Gastrocnemius medialis (tissue), 4 donors: Measurements from ENCODE around the gene MYO9A. TPM values are rescaled to one million over a fixed set of nuclear protein-coding genes. Genes with fewer than 3 reads are reported as not detected.

Experiments used
- ATAC-seq, 2 donors: fragments of 150-250 bp; one replicate each; pipeline ENCODE4 v1.9.1; 2016
- DNase-seq, 2 donors: peaks; one replicate each; pipeline ENCODE4 v3.0.0-alpha.2; 2019
- H3K27ac ChIP-seq, 4 donors: fragments of 200-600 bp; sonication (generic); 1 replicate in 1 of 4; 2 replicates in 3 of 4; pipeline ENCODE4 v1.5.1; 2016 to 2018; ENCODE audit warnings: mild to moderate bottlenecking in 2 of 4, moderate library complexity in 1 of 4
- H3K27me3 ChIP-seq, 3 donors: fragments of 200-600 bp; sonication (generic) in 2 of 3; 1 replicate in 1 of 3; 2 replicates in 2 of 3; pipeline versions ENCODE4 v1.5.1 to v1.6.0; 2016 to 2019; ENCODE audit warnings: mild to moderate bottlenecking in 1 of 3, moderate library complexity in 1 of 3
- H3K36me3 ChIP-seq, 2 donors: fragments of 200-600 bp; sonication (generic) in 1 of 2; one replicate each; pipeline ENCODE4 v1.5.1; 2017 to 2018
- H3K4me1 ChIP-seq, 2 donors: fragments of 200-600 bp; sonication (generic) in 1 of 2; one replicate each; pipeline ENCODE4 v1.5.1; 2016 to 2017; ENCODE audit warnings: mild to moderate bottlenecking in 2 of 2
- H3K4me3 ChIP-seq, 4 donors: fragments of 200-600 bp; sonication (generic) in 3 of 4; 1 replicate in 1 of 4; 2 replicates in 3 of 4; pipeline ENCODE4 v1.5.1; 2016 to 2019; ENCODE audit warnings: mild to moderate bottlenecking in 2 of 4
- H3K9me3 ChIP-seq, 3 donors: fragments of 200-600 bp; sonication (generic) in 2 of 3; 1 replicate in 1 of 3; 2 replicates in 2 of 3; pipeline ENCODE4 v1.5.1; 2016 to 2019
- POLR2A ChIP-seq, 2 donors: fragments of 450-650 bp; IDR thresholded peaks; one replicate each; pipeline ENCODE4 v1.6.1; 2017; ENCODE audit warnings: antibody characterized with exemption in 2 of 2, mild to moderate bottlenecking in 2 of 2, moderate library complexity in 2 of 2
- in situ Hi-C, 4 donors: fragments of 200-750 bp; cut with MboI; loops; one replicate each; pipeline versions ENCODE4 v1.15.0 to v1.8.0; 2017; ENCODE audit warnings: low sequenced_read_pairs in 4 of 4
- intact Hi-C: fragments of 100-400 bp; cut with DNase I; formaldehyde crosslinking; loops from one replicate; pipeline ENCODE4 v1.15.1; 2023; ENCODE audit warnings: low total_unique reads
- total RNA-seq, 4 donors: library from RNA; depleted of rRNA; stranded (reverse); fragments of >200 nt; gene quantifications; one replicate each; pipeline versions ENCODE4 v1.1.0 to v1.2.3, GENCODE V29; 2016
- TF ChIP-seq, protein P1 (sequence below), 5 experiments: fragments of 450-650 bp in 3 of 5; fragments of 200-600 bp in 2 of 5; sonication (generic) in 2 of 5; IDR thresholded peaks in 4 of 5; conservative IDR thresholded peaks in 1 of 5; 1 replicate in 4 of 5; 2 replicates in 1 of 5; pipeline ENCODE4 v1.5.1; 2016 to 2019; ENCODE audit warnings: antibody characterized with exemption in 5 of 5, mild to moderate bottlenecking in 3 of 5, moderate library complexity in 3 of 5

MYO9A gene
- total RNA-seq, 4 donors from 2014 or later = 21.0 to 40.9 (median 24.2) TPM

DNA sequence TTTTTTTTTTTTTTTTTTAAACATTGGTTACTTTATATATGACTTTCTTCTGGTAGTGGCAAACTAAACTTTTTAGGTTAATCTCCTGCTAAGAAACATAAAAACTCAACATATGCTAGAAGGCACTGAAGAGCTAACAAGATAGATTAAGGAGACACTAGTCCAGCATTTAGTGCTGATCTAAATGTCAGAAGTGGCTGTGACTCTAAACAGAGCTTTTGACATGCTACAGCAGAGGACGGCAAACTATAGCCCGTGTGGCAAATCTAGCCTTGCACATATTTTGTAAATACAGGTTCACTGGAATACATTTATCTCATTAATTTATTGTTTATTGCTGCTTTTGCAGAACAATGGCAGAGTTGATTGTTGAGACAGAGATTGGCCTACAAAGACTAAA, 287.0 kb downstream of the MYO9A start:
- Histone ChIP-seq H3K27ac (no peak overlapping the region), H3K36me3 (peaks cover 0 to 41% of the 10 kb centered on the region in 2 donors)
- in situ Hi-C loops = no loop called here

GRCh38 chr15:71826196-71826595, 291.8 kb downstream of the MYO9A start:
- DNase-seq = no peak
- TF ChIP-seq, protein P1, sequence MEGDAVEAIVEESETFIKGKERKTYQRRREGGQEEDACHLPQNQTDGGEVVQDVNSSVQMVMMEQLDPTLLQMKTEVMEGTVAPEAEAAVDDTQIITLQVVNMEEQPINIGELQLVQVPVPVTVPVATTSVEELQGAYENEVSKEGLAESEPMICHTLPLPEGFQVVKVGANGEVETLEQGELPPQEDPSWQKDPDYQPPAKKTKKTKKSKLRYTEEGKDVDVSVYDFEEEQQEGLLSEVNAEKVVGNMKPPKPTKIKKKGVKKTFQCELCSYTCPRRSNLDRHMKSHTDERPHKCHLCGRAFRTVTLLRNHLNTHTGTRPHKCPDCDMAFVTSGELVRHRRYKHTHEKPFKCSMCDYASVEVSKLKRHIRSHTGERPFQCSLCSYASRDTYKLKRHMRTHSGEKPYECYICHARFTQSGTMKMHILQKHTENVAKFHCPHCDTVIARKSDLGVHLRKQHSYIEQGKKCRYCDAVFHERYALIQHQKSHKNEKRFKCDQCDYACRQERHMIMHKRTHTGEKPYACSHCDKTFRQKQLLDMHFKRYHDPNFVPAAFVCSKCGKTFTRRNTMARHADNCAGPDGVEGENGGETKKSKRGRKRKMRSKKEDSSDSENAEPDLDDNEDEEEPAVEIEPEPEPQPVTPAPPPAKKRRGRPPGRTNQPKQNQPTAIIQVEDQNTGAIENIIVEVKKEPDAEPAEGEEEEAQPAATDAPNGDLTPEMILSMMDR (IDR thresholded peaks at IDR 0.05 in 4 of 5, conservative IDR thresholded peaks at IDR 0.05 in 1 of 5) = no peak
- no peak for TF ChIP-seq POLR2A (IDR thresholded peaks at IDR 0.05)

More for the DNA sequence above, 287.0 kb downstream of the MYO9A start:
- intact Hi-C loops = no loop called here
- H3K4me3 ChIP-seq = no peak overlapping the region
- no peak for DNase-seq
- H3K9me3 ChIP-seq = no peaks in the 10 kb centered on the region
- ATAC-seq = no peak
- no peaks in the 10 kb centered on the region for H3K4me1 ChIP-seq
- no peak for TF ChIP-seq POLR2A (IDR thresholded peaks at IDR 0.05)
- TF ChIP-seq, protein P1 (IDR thresholded peaks at IDR 0.05 in 4 of 5, conservative IDR thresholded peaks at IDR 0.05 in 1 of 5) = no peak
- no peaks in the 10 kb centered on the region for H3K27me3 ChIP-seq

GRCh38 chr15:71825021-71825730, 292.8 kb downstream of the MYO9A start:
- DNase-seq = no peak
- intact Hi-C loops = no loop called here

More at GRCh38 chr15:71826196-71826595, 291.8 kb downstream of the MYO9A start:
- Histone ChIP-seq H3K9me3 (peaks cover 0 to 11% (median 4%) of the 10 kb centered on the region in 3 donors), H3K27ac (no peak overlapping the region), H3K36me3 (peaks cover 0 to 73% of the 10 kb centered on the region in 2 donors), H3K4me1 (no peaks in the 10 kb centered on the region), H3K4me3 (no peak overlapping the region), H3K27me3 (no peaks in the 10 kb centered on the region)
- intact Hi-C loops = no loop called here
- in situ Hi-C loops = no loop called here
- no peak for ATAC-seq

DNA sequence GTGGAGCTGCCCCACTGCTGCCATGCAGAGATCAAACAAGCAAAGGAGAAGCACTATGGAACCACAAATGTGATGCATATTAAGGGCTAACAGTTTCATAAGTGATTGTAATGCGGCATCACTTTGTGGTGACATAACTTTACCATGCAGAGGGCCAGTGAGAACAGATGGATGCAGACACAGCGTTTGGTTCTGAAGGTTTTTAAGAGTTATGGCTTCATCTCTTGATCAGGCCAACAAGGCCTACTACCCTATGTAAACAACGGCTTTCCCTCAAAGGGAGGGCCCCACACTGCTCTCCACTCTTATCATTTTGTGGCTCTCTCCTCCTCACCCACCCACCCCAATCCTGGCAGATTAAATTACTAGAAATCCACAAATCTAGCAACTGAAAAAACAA, 294.1 kb downstream of the MYO9A start:
- TF ChIP-seq POLR2A (IDR thresholded peaks at IDR 0.05) = no peak
- TF ChIP-seq, protein P1 (IDR thresholded peaks at IDR 0.05 in 4 of 5, conservative IDR thresholded peaks at IDR 0.05 in 1 of 5) = no peak
- DNase-seq (no peak), ATAC-seq (no peak)
- H3K27me3 ChIP-seq = no peaks in the 10 kb centered on the region
- in situ Hi-C loops (no loop called here), intact Hi-C loops (no loop called here)
- peaks cover 0 to 60% of the 10 kb centered on the region in 2 donors for H3K36me3 ChIP-seq
- peaks cover 0 to 11% (median 4%) of the 10 kb centered on the region in 3 donors for H3K9me3 ChIP-seq
- no peak overlapping the region for H3K4me3 ChIP-seq
- H3K27ac ChIP-seq = no peak overlapping the region
- no peaks in the 10 kb centered on the region for H3K4me1 ChIP-seq

More at GRCh38 chr15:71825021-71825730, 292.8 kb downstream of the MYO9A start:
- H3K9me3 ChIP-seq = peaks cover 0 to 11% (median 4%) of the 10 kb centered on the region in 3 donors
- H3K36me3 ChIP-seq = peaks cover 0 to 73% of the 10 kb centered on the region in 2 donors
- in situ Hi-C loops = no loop called here
- no peak for ATAC-seq
- H3K4me3 ChIP-seq = no peak overlapping the region
- H3K27ac ChIP-seq = no peak overlapping the region
- TF ChIP-seq, protein P1 (IDR thresholded peaks at IDR 0.05 in 4 of 5, conservative IDR thresholded peaks at IDR 0.05 in 1 of 5) = no peak
- no peak for TF ChIP-seq POLR2A (IDR thresholded peaks at IDR 0.05)
- no peaks in the 10 kb centered on the region for H3K4me1 ChIP-seq
- H3K27me3 ChIP-seq = no peaks in the 10 kb centered on the region
